ENCODE results near the gene MCC.

MCC gene

DNA sequence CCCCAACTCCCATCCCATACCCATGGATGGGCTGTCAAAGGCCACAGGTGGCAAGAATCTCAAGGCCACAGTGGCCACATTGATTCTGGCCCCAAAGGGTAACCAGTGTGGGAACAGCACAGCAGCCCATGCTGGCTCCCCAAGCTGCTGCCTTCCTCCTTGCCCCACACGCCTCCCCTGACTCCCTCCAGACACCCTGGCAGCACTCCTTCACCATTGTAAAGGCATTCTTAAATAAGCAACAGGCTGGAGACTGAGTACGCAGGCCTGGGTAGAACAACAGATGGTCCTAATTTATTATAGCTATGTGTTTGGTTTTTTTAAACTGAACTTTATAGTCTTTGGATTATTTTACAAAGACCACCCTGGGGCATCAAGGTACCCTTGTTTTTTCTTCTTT lies 212.3 kb downstream of the MCC start:
- H3K27me3 ChIP-seq (replicated peaks; ENCODE audit: insufficient read depth, low read length), result no peaks in the 10 kb centered on the region
- peaks cover 42% of the 10 kb centered on the region for H4K20me1 ChIP-seq (ENCODE audit: insufficient read depth, low read length)
- TF ChIP-seq EZH2 (optimal IDR thresholded peaks at IDR 0.05; ENCODE audit: low read depth, low read length) (no peak), CTCF (IDR thresholded peaks at IDR 0.05; ENCODE audit: low read length) (no peak), EZH2phosphoT487 (IDR thresholded peaks at IDR 0.05; ENCODE audit: low read length) (no peak)
- H3F3A ChIP-seq (ENCODE audit: insufficient read depth, low read length), result no peaks in the 10 kb centered on the region
- H3K4me2 ChIP-seq (ENCODE audit: low read depth, low read length), result no peak overlapping the region
- H3K4me1 ChIP-seq (ENCODE audit: low read length), result peaks cover 8% of the 10 kb centered on the region
- H3K9me2 ChIP-seq (replicated peaks; ENCODE audit: insufficient read depth, low read length), result no peaks in the 10 kb centered on the region
- H3K36me3 ChIP-seq (replicated peaks; ENCODE audit: insufficient read depth, low read length), result no peaks in the 10 kb centered on the region
- no peaks in the 10 kb centered on the region for H3K9me3 ChIP-seq (replicated peaks; ENCODE audit: insufficient read depth, low read length)
- peaks cover 100% of the 10 kb centered on the region for H3K79me2 ChIP-seq (ENCODE audit: low read length)
- H3K27ac ChIP-seq (ENCODE audit: low read length), result no peak overlapping the region
- H3K4me3 ChIP-seq (ENCODE audit: low read length), result no peak overlapping the region
- H2AFZ ChIP-seq (ENCODE audit: low read length), result no peak overlapping the region
- no peak for DNase-seq
- no peak overlapping the region for H3K9ac ChIP-seq (ENCODE audit: low read length)

- Histone ChIP-seq H3K9me3 (replicated peaks; ENCODE audit: insufficient read depth, low read length) (no peaks in the 10 kb centered on the region), H3K9ac (ENCODE audit: low read length) (no peak overlapping the region), H3K9me2 (replicated peaks; ENCODE audit: insufficient read depth, low read length) (no peaks in the 10 kb centered on the region), H3K4me2 (ENCODE audit: low read depth, low read length) (no peak overlapping the region), H3K27me3 (replicated peaks; ENCODE audit: insufficient read depth, low read length) (no peaks in the 10 kb centered on the region), H3K36me3 (replicated peaks; ENCODE audit: insufficient read depth, low read length) (no peaks in the 10 kb centered on the region), H3K27ac (ENCODE audit: low read length) (no peak overlapping the region), H3F3A (ENCODE audit: insufficient read depth, low read length) (no peaks in the 10 kb centered on the region), H2AFZ (ENCODE audit: low read length) (no peak overlapping the region), H4K20me1 (ENCODE audit: insufficient read depth, low read length) (peaks cover 39% of the 10 kb centered on the region), H3K79me2 (ENCODE audit: low read length) (peaks cover 100% of the 10 kb centered on the region), H3K4me1 (ENCODE audit: low read length) (no peaks in the 10 kb centered on the region), H3K4me3 (ENCODE audit: low read length) (no peak overlapping the region)
- TF ChIP-seq EZH2phosphoT487 (IDR thresholded peaks at IDR 0.05; ENCODE audit: low read length) (no peak), CTCF (IDR thresholded peaks at IDR 0.05; ENCODE audit: low read length) (no peak), EZH2 (optimal IDR thresholded peaks at IDR 0.05; ENCODE audit: low read depth, low read length) (no peak)
- no peak for DNase-seq
Observed at GRCh38 chr5:113274836-113275414, 213.3 kb downstream of the MCC start.

- H3K4me1 ChIP-seq (ENCODE audit: low read length), result no peaks in the 10 kb centered on the region
Observed at GRCh38 chr5:113273948-113274347, 214.3 kb downstream of the MCC start.

More at GRCh38 chr5:113273948-113274347, 214.3 kb downstream of the MCC start:
- peaks cover 100% of the 10 kb centered on the region for H3K79me2 ChIP-seq (ENCODE audit: low read length)
- H3K27ac ChIP-seq (ENCODE audit: low read length), result no peak overlapping the region
- no peak overlapping the region for H3K9ac ChIP-seq (ENCODE audit: low read length)
- no peaks in the 10 kb centered on the region for H3F3A ChIP-seq (ENCODE audit: insufficient read depth, low read length)
- no peak overlapping the region for H2AFZ ChIP-seq (ENCODE audit: low read length)
- no peak overlapping the region for H3K4me3 ChIP-seq (ENCODE audit: low read length)
- no peaks in the 10 kb centered on the region for H3K27me3 ChIP-seq (replicated peaks; ENCODE audit: insufficient read depth, low read length)
- no peaks in the 10 kb centered on the region for H3K9me2 ChIP-seq (replicated peaks; ENCODE audit: insufficient read depth, low read length)
- TF ChIP-seq CTCF (IDR thresholded peaks at IDR 0.05; ENCODE audit: low read length), result no peak
- TF ChIP-seq EZH2 (optimal IDR thresholded peaks at IDR 0.05; ENCODE audit: low read depth, low read length), result no peak
- H3K9me3 ChIP-seq (replicated peaks; ENCODE audit: insufficient read depth, low read length), result no peaks in the 10 kb centered on the region
- DNase-seq, result no peak
- no peaks in the 10 kb centered on the region for H3K36me3 ChIP-seq (replicated peaks; ENCODE audit: insufficient read depth, low read length)
- H3K4me2 ChIP-seq (ENCODE audit: low read depth, low read length), result no peak overlapping the region
- H4K20me1 ChIP-seq (ENCODE audit: insufficient read depth, low read length), result peaks cover 31% of the 10 kb centered on the region

All from MM.1S (cell line).